PC-3 (cell line): Measurements from ENCODE around the gene PGLYRP4. TPM values are rescaled to one million over a fixed set of nuclear protein-coding genes. Genes with fewer than 3 reads are reported as not detected.

Source experiments
- ATAC-seq: fragments of 200-7000 bp; cut with Tn5 transposase; 2 replicates; pipeline ENCODE4 v1.9.1; 2020; ENCODE audit warnings: mild to moderate bottlenecking, moderate library complexity
- BruUV-seq: library from RNA; stranded (reverse); fragments of 400-500 nt; replicated peaks from 2 replicates; lab custom pipeline; 2021; lab: Mats Ljungman, UMichigan
- CTCF ChIA-PET: fragments of 300-600 bp; sonication (Branson Sonifier 250); formaldehyde crosslinking; loops from one replicate; lab custom pipeline; 2022; ENCODE audit warnings: antibody characterized with exemption; lab: Charles Lee
- POLR2A ChIA-PET: fragments of 300-600 bp; sonication (Branson Sonifier 250); formaldehyde crosslinking; loops from one replicate; lab custom pipeline; 2022; ENCODE audit warnings: antibody characterized with exemption; ENCODE audit not compliant: unreplicated experiment; lab: Charles Lee
- DNase-seq: peaks from one replicate; pipeline ENCODE4 v3.0.0-alpha.2; 2015
- H2AFZ ChIP-seq: fragments of 300-600 bp; sonication (generic); 2 replicates; pipeline ENCODE4 v1.6.0; 2016; ENCODE audit warnings: antibody characterized with exemption, low read length
- H3F3A ChIP-seq: fragments of 300-600 bp; sonication (generic); one replicate; pipeline ENCODE4 v1.6.0; 2017; ENCODE audit warnings: antibody characterized with exemption, low read length, control low read depth, mild to moderate bottlenecking; ENCODE audit not compliant: unreplicated experiment
- H3K27ac ChIP-seq: fragments of 300-600 bp; sonication (generic); 2 replicates; pipeline ENCODE4 v1.5.1; 2016; ENCODE audit warnings: mild to moderate bottlenecking, low read length
- H3K27me3 ChIP-seq: fragments of 300-600 bp; sonication (generic); 2 replicates; pipeline ENCODE4 v1.6.1; 2016; ENCODE audit warnings: low read length, mixed read lengths
- H3K36me3 ChIP-seq: fragments of 300-600 bp; sonication (generic); 2 replicates; pipeline ENCODE4 v1.6.1; 2016; ENCODE audit warnings: low read depth, mixed run types, low read length, mixed read lengths
- H3K4me1 ChIP-seq: fragments of 300-600 bp; sonication (generic); 2 replicates; pipeline ENCODE4 v1.5.1; 2016; ENCODE audit warnings: low read length; ENCODE audit not compliant: insufficient read depth
- H3K4me2 ChIP-seq: fragments of 300-600 bp; sonication (generic); 2 replicates; pipeline ENCODE4 v1.6.0; 2016; ENCODE audit warnings: low read length
- H3K4me3 ChIP-seq: fragments of 300-600 bp; sonication (generic); 2 replicates; pipeline ENCODE4 v1.5.1; 2016; ENCODE audit warnings: mild to moderate bottlenecking, low read length, mixed read lengths
- H3K79me2 ChIP-seq: fragments of 300-600 bp; sonication (generic); 2 replicates; pipeline ENCODE4 v1.6.1; 2017; ENCODE audit warnings: low read length, mixed read lengths
- H3K9ac ChIP-seq: fragments of 300-600 bp; sonication (generic); 2 replicates; pipeline ENCODE4 v1.6.0; 2016; ENCODE audit warnings: mild to moderate bottlenecking, low read length
- H3K9me2 ChIP-seq: fragments of 300-600 bp; sonication (generic); replicated peaks from 2 replicates; pipeline ENCODE4 v1.6.1; 2016; ENCODE audit warnings: mixed run types, low read length, mixed read lengths
- H3K9me3 ChIP-seq: fragments of 300-600 bp; sonication (generic); 2 replicates; pipeline ENCODE4 v1.6.1; 2016; ENCODE audit warnings: low read length, mixed read lengths
- H4K20me1 ChIP-seq: fragments of 300-600 bp; sonication (generic); 2 replicates; pipeline ENCODE4 v1.6.1; 2016; ENCODE audit warnings: low read length, mixed read lengths
- EZH2 ChIP-seq: fragments of 300-600 bp; sonication (generic); IDR thresholded peaks from one replicate; pipeline ENCODE4 v1.6.1; 2017; ENCODE audit warnings: antibody characterized with exemption, mild to moderate bottlenecking, low read length; ENCODE audit not compliant: unreplicated experiment
- EZH2phosphoT487 ChIP-seq: fragments of 300-600 bp; sonication (generic); IDR thresholded peaks from 2 replicates; pipeline ENCODE4 v1.6.1; 2018; ENCODE audit warnings: mild to moderate bottlenecking, antibody characterized with exemption, low read length, borderline replicate concordance
- intact Hi-C: fragments of 100-400 bp; cut with micrococcal nuclease; formaldehyde crosslinking; loops from 2 replicates; pipeline ENCODE4 v1.9.0; 2023
- total RNA-seq: library from RNA; depleted of rRNA; stranded (reverse); fragments of >200 nt; gene quantifications from 2 replicates; pipeline ENCODE4 v1.2.3, GENCODE V29; 2014
- TF ChIP-seq, protein P1 (sequence below): fragments of 300-600 bp; sonication (generic); conservative IDR thresholded peaks from 2 replicates; pipeline ENCODE4 v1.5.1; 2017; ENCODE audit warnings: antibody characterized with exemption, low read depth, mild to moderate bottlenecking, low read length

Gene PGLYRP4
- total RNA-seq, 1 experiment from 2014 or later = not detected

DNA sequence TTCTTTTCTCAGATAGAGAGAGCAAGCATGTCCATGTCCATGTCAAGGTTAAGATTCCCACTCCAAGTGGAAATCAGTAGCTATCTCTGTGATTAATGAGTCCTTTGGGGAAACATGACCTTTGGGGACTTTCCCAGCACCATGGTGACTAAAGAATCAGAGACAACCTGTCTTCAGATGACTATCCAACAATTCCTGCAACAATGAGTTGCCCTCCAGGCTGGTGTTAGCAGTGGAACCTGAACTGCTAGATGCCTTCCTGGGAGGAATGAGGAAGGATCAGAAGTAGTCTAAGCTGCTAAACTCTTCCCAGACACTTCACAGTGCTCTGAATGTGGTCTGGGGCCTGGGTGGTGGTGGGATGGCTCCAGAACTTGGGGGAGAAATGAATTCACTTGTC is 15.5 kb upstream of the PGLYRP4 start:
- intact Hi-C loops = no loop called here
- ChIA-PET POLR2A (no interaction called here), CTCF (no interaction called here)
- Histone ChIP-seq H3K27me3 (no peaks in the 10 kb centered on the region), H3K4me2 (no peak overlapping the region), H3K4me3 (no peak overlapping the region), H2AFZ (no peak overlapping the region), H3K4me1 (peaks cover 18% of the 10 kb centered on the region), H3K36me3 (no peaks in the 10 kb centered on the region), H3F3A (no peaks in the 10 kb centered on the region), H3K27ac (no peak overlapping the region), H3K79me2 (no peaks in the 10 kb centered on the region), H3K9me2 (no peaks in the 10 kb centered on the region), H4K20me1 (no peaks in the 10 kb centered on the region), H3K9ac (no peak overlapping the region), H3K9me3 (no peaks in the 10 kb centered on the region)
- TF ChIP-seq, protein P1, sequence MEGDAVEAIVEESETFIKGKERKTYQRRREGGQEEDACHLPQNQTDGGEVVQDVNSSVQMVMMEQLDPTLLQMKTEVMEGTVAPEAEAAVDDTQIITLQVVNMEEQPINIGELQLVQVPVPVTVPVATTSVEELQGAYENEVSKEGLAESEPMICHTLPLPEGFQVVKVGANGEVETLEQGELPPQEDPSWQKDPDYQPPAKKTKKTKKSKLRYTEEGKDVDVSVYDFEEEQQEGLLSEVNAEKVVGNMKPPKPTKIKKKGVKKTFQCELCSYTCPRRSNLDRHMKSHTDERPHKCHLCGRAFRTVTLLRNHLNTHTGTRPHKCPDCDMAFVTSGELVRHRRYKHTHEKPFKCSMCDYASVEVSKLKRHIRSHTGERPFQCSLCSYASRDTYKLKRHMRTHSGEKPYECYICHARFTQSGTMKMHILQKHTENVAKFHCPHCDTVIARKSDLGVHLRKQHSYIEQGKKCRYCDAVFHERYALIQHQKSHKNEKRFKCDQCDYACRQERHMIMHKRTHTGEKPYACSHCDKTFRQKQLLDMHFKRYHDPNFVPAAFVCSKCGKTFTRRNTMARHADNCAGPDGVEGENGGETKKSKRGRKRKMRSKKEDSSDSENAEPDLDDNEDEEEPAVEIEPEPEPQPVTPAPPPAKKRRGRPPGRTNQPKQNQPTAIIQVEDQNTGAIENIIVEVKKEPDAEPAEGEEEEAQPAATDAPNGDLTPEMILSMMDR = no peak
- TF ChIP-seq EZH2 = no peak
- TF ChIP-seq EZH2phosphoT487 = no peak
- BruUV-seq = no TSS peak
- DNase-seq (peak; percentile 61), ATAC-seq (no peak)

DNA sequence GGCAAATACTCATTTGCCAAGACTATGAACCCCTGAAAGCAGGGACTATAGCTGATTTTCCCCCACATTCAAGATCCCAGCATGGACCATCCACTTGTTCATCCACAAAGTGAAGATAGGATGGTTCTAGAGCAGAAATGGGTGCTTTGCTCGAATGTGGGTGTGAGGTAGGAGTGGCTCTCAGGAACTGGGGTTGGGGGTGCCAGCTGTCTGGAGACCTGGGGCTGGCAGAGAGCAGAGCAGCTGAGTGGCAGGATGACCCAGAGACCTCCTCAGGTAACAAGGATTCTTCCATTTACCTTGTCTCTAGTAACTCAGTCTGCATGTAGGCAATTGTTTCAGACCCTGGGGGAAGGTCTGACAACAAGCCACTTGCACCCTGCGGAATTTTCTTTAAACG is 15.0 kb upstream of the PGLYRP4 start:
- intact Hi-C loops = no loop called here
- no peaks in the 10 kb centered on the region for H4K20me1 ChIP-seq
- BruUV-seq = no TSS peak
- ATAC-seq (no peak), DNase-seq (no peak)
- ChIA-PET POLR2A (no interaction called here), CTCF (no interaction called here)
- no peak overlapping the region for H3K9ac ChIP-seq
- no peak overlapping the region for H3K4me3 ChIP-seq
- no peak overlapping the region for H3K27ac ChIP-seq
- H3K4me2 ChIP-seq = no peak overlapping the region
- no peaks in the 10 kb centered on the region for H3K9me3 ChIP-seq
- H3F3A ChIP-seq = no peaks in the 10 kb centered on the region
- H3K27me3 ChIP-seq = no peaks in the 10 kb centered on the region
- H3K79me2 ChIP-seq = no peaks in the 10 kb centered on the region
- H3K4me1 ChIP-seq = peaks cover 19% of the 10 kb centered on the region
- H3K9me2 ChIP-seq = no peaks in the 10 kb centered on the region
- TF ChIP-seq, protein P1 = no peak
- TF ChIP-seq EZH2phosphoT487 (no peak), EZH2 (no peak)
- no peak overlapping the region for H2AFZ ChIP-seq
- H3K36me3 ChIP-seq = no peaks in the 10 kb centered on the region

DNA sequence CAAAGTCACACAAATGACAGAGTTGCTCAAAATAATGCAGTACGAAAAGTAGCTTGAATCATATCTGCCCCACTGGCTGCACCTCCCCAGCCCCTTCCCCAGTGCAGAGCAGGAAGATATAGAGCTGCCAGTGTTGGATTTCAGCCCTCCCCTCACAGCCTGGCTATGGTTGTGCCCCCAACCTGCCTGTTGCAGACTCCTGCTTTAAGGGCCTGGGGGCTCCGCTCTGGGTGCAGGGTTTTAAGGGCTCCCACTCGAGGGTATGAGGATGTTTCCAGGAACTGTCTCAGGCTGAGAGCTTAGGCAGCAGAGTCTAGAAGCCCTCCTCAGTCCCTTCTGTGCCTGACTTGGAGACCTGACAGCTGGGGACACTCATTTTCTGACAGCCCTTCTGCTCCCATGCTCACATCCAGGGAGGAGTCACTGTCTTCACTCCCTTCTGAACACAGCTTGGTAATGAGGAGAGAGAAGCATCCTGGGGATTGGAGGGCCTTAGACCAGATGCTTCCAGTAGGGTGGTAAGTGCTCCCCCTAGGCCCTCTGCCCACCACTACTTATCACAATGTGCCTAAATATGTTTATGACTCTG is 13.6 kb upstream of the PGLYRP4 start:
- ATAC-seq (no peak), DNase-seq (no peak)
- ChIA-PET CTCF (no interaction called here), POLR2A (interaction anchor here (0.6 kb wide), 2 partner anchors 136 to 173 kb away, joined by 3 read pairs; partner anchors contain the start of gene S100A6)
- no peak overlapping the region for H3K9ac ChIP-seq
- no peaks in the 10 kb centered on the region for H4K20me1 ChIP-seq
- no peaks in the 10 kb centered on the region for H3K36me3 ChIP-seq
- no peak for TF ChIP-seq EZH2
- no peak for TF ChIP-seq EZH2phosphoT487
- TF ChIP-seq, protein P1 = no peak
- intact Hi-C loops = no loop called here
- H3K4me3 ChIP-seq = no peak overlapping the region
- H3K27me3 ChIP-seq = no peaks in the 10 kb centered on the region
- peaks cover 33% of the 10 kb centered on the region for H3K4me1 ChIP-seq
- no peak overlapping the region for H3K4me2 ChIP-seq
- H3F3A ChIP-seq = peaks cover under 1% of the 10 kb centered on the region
- no peak overlapping the region for H3K27ac ChIP-seq
- no peak overlapping the region for H2AFZ ChIP-seq
- no peaks in the 10 kb centered on the region for H3K79me2 ChIP-seq
- no TSS peak for BruUV-seq
- H3K9me3 ChIP-seq = no peaks in the 10 kb centered on the region
- H3K9me2 ChIP-seq = no peaks in the 10 kb centered on the region
